Measurements from ENCODE around the gene POLR2F.
"Not testable (repeated sequence)": the region's sequence is repeated elsewhere in the genome, so short reads cannot be mapped to it uniquely, and the experiment has no call there.

POLR2F gene

DNA sequence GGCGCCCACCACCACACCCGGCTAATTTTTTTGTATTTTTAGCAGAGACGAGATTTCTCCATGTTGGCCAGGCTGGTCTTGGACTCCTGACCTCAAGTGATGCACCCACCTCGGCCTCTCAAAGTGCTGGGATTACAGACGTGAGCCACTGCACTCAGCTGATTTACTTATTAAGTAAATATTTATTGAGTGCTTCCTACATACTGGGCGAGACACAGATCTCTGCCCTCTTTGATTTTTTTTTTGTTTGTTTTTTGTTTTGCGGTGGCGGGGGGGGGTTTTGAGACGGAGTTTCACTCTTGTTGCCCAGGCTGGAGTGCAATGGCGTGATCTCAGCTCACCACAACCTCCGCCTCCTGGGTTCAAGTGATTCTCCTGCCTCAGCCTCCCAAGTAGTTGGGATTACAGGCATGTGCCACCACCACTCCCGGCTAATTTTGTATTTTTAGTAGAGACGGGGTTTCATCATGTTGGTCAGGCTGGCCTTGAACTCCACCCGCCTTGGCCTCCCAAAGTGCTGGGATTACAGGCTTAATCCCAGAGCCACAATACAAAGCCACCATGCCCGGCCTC, 2.4 kb downstream of the POLR2F start:
- DNase-seq (ENCODE audit: low read depth), result not testable (repeated sequence)

DNA sequence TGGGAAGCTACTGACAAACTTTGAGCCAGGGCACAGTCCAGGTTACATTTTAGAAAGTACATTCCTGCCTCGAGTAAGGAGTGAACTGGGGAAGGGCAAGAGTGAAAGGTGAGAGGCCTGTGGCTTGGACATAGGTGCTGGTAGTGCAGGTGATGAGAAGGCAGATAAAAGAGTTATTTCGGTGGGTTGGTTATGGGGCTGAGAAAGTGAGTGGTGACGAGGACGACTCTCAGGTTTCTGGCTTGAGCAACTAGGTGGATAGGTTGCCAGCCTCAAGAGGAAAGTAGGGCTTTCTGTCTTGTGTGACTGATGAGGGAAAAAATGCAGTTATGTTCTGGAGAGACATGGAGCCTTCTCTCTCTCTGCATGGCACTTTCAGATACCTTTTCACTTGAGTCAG, 3.7 kb downstream of the POLR2F start:
- DNase-seq (ENCODE audit: low read depth), result no peak

DNA sequence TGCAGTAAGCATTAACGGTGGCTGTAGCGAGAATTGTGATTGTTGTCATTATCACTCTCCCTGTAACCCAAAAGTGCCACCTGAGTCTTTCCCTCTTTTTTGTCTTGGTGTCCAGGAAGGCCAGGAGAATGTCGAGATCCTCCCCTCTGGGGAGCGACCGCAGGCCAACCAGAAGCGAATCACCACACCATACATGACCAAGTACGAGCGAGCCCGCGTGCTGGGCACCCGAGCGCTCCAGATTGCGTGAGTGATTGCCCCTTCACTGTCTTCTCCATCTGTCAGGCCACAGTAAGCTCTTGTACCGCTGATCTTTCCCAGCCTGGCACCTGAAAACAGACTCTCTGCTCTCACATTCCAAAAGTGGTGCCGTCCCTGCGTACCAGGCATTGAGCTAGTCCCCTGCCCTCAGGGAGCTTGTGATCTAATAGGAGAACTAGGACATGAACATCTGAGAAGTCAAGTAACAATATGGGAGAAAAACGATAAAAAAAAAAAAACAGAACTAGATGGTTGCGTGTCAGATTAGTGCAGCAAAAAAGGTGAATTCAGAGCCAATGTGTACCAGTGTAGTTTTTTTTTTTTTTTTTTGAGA, 5.8 kb downstream of the POLR2F start:
- no peak for DNase-seq (ENCODE audit: low read depth)

DNA sequence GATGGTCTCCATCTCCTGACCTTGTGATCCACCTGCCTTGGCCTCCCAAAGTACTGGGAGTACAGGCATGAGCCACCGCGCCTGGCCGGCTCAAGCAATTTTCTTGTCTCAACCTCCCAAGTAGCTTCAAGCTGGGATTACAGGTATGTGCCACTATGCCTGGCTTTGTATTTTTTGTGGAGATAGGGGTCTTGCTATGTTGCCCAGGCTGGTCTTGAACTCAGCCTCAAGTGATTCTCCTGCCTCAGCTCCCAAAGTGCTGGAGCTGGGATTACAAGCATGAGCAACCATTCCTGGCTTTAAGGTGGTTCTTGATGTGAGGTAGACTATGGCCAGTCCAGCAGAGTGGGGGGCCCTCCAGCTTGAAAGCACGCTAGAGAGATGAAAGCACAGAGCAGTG, 7.6 kb downstream of the POLR2F start:
- DNase-seq (ENCODE audit: low read depth), result no peak

DNA sequence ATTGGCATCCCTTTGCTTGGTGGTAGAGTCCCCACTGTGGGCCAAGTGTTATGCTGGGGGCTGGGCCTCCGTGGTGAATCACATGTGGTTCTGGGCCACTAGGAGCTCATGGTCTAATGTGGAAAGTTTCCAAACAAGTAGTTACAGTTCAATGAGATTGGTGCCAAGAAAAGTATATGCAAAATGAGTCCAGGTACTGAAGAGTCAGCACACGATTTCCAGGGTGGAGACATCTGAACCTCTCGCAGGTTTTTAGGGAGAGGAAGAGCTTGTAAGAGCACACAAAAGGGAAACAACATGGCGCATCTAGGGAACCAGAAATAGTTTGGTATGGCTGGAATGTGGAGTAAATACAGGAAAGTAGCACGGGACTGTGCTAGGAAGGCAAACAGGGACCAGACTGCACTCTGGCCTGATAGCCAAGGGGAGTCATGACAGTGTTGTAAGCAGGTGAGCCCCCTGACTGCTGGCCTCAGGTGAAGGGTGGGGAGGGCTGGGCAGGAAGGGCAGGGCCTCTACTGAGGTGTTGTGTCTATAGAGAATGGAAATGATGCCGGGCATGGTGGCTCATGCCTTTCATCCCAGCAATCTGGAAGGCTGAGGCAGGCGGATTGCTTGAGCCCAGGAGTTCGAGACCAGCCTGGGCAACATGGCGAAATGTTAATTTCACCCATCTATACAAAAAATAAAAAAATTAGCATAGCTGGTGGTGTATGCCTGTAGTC, 12.6 kb downstream of the POLR2F start:
- no peak for DNase-seq (ENCODE audit: low read depth)

GRCh38 chr22:37967147-37967546, 13.6 kb downstream of the POLR2F start:
- no peak for DNase-seq (ENCODE audit: low read depth)

DNA sequence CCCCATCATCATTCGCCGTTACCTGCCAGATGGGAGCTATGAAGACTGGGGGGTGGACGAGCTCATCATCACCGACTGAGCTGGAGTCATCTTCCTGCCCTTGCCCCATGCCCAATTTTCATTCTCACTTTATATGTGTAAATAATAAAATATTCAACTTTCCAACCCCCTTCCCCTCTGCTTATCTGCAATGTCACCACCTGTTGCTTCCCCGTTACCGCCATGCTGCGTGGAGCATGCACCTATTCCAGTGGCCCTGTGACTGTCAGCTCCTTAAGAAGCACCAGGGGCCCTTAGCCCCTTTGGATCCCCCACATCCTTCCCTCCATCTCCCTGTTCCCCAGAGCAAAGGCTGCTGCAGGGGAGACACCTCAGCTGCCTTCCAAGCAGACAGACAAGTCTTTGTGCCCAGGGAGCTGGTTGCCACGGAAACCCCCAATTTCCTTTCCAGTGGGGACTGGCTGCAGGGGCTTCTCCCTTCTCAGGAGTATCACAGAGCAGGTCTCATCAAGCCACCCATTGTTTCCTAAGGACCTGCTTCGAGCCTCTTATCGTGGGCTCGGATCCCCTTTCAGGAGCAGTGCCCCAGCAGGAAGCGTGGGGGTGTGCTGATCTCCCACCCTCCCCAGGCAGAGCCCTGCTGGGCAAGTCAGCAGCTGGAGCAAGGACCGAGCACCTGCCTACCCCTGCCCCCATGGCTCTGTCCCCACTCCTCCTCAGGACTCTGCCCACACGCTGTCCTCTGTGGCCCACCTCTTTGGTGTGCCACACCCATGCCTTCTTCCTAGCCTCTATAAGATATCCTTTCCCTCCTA, 14.3 kb downstream of the POLR2F start:
- no peak for DNase-seq (ENCODE audit: low read depth)

- no peak for DNase-seq (ENCODE audit: low read depth)
Observed at GRCh38 chr22:37968452-37969251, 15.2 kb downstream of the POLR2F start.

GRCh38 chr22:37970864-37971263, 17.4 kb downstream of the POLR2F start:
- no peak for DNase-seq (ENCODE audit: low read depth)

DNA sequence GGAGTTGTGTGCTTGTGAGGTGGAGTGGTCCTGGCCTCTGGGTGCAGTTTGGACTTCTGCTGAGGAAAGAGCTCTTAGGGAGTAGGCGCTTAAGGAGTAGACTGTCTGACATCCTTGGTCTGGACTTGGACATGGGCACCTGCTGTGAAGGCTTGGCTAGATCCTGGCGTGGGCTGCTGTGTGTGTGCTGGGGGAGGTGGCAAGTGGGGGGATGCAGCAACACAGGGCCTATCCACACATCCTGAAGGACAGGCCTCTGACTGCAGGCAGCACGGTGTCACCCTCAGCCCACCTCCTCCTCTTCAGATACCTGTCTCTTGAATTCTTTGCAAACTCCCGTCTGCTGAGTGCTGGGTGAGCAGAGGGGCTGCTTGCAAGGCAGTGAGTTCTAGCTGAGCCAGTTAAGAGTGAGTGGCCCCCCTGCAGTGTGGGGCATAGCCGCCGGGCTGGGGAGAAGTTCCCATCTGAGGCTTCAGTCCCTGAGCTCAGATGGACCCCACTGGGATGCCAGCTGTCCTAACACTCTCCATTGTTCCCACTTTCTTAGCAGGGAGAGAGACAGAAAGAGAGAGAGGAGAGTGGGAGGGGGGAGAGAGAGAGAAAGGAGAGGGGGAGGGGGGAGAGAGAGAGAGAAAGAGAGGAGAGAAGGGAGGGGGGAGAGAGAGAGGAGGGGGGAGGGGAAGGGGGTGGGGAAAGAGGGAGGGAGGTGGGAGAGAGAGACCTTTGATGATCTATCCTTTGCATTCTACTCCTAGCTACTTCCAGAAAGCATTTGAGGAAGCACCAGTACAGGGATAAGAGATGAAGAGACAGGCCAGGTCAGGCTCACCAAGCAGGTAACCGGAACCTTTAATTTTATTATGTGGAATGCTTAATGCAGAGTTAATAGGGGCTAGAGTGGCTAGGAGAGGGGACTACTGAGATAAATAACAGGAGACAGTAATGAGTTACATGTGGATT, 18.3 kb downstream of the POLR2F start:
- DNase-seq (ENCODE audit: low read depth), result no peak

GRCh38 chr22:37972527-37972926, 19.0 kb downstream of the POLR2F start:
- DNase-seq (ENCODE audit: low read depth), result no peak

DNA sequence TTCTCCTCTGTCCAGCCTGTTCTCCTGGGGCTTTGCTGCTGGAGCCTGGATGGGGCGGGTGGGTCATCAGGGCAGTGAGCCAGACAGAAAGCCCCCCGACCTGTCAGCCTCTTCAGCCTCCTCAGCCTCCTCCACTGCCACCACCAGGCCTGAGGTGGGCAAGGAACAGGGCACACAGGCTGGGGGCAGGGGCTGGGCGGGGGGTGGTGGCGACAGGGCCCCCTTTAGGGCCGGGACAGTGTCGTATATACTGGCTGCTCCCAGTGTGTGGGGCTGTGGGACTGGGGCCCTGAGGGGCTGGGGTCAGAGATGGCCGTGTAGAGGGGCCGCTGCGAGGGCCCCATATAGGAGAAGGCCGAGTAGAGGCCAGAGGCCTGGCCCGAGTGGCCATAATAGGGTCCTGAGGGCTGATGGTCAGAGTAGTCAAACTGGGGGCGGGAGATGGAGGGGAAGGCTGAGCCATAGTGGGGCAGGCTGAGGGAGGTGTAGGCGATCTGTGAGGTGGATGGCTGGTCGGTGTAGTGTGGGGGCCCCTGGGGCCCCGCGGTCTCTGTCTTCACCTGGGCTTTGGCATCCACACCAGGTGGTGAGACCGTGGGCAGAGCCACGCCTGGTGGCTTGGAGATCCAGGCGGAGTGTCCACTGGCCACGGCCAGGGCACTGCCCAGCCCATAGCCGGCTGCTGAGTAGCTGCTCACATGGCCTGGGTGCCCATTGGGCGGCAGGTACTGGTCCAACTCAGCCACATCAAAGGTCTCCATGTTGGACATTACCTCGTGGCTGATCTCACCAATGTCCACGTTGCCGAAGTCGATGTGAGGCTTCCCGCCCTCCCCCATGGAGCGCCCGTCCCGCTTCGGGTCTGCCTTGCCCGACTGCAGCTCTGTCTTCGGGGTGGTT, 20.0 kb downstream of the POLR2F start:
- DNase-seq (ENCODE audit: low read depth), result no peak

- DNase-seq (ENCODE audit: low read depth), result no peak
Observed at GRCh38 chr22:37975153-37975552, 21.7 kb downstream of the POLR2F start.

DNA sequence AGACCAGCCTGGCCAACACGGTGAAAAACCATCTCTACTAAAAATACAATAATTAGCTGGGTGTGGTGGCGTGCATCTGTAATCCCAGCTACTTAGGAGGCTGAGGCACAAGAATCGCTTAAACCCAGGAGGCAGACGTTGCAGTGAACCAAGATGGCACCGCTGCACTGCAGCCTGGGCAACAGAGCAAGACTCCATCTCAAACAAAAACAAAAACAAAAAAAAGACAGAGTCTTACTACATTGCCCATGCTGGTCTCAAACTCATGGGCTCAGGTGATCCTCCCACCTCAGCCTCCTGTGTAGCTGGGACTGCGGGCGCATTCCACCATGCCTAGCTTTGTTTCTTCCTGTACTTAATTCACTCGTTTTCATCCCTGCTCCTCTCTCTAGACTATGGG, 22.5 kb downstream of the POLR2F start:
- not testable (repeated sequence) for DNase-seq (ENCODE audit: low read depth)

- DNase-seq (ENCODE audit: low read depth), result no peak
Observed at GRCh38 chr22:37976547-37976946, 23.0 kb downstream of the POLR2F start.

DNA sequence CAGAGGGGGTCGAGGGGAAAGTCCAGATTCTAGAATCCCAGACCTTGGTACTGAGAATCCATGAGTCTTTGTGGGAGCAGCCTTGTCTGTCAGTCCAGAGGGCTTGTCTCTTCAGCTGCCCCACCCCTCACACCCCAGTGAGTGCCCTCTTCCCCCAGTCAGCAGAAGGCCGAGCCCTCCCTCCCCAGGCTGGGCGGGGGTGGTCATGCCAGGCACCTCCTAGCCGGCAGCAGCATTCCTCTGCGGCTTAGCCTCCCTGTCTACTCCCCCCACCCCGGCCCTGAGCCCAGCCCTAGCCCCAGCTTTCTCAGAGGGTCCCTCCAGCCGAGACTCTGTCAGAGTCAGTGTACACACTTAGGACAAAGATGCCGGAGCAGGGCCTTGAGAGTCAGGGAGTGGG, 26.3 kb downstream of the POLR2F start:
- DNase-seq (ENCODE audit: low read depth), result no peak

DNA sequence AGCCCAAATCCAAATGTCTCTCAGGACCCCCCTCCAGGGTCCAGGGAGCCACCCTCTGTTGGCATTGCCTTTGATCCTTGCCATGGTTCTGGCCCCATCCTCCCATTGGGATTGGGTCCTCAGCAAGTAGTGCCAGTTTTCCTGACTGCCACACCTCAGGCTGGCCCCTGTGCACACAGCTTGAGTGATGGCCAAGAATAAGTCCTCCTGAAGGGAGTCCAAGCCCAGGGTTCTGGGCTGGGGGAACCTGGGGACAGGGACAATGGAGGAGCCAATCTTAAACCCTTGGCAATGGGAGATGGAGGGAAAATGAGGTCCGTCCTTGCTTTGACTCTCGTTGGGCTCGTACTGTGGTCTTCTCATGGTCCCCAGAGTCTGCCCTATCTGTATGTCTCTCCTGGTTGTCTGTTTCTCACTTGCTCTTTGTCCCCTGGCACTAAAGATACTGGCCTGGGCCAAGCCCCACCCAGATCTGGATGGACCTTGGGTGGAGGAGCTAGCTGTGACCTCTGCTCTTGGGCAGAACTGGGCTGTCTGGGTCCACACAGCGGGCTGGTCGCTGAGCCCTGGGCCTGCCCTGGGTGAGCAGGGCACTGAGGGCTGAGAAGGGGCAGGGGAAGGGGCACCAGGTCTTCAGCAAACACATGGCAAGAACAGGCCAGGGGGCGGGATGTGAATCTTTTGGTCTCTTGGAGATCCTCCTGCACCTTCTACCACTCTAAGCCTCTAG, 27.9 kb downstream of the POLR2F start:
- DNase-seq (ENCODE audit: low read depth), result no peak

DNA sequence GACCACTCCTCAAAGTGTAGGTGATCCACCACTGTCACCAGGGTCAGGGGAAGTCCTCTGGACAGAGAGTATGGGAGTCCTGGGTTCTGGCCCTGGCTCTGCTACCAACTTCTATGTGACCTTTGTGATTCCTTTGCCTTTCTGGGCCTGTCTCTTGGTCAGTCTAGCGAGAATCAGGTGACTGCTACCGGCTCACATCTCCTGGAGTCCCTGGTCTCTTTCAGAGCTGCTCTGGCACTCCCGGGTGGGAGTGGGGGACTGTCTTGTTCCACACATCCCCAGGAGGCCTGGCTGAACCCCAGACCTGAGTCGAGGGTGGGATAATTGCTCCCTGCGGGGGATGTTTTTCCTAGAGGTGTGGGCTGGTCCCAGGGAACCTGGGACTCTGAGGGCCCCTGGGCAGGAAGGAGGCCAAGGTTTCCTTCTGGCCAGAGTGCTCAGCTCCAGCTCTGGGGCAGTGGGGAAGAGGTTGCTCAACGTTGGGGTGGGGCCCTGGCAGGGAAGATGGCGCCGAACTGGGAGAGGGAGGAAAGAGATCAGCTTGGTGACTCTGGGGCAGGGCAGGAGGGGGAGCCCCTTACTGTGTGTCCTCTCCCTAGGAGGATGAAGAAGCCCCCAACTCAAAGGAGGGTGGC, 28.8 kb downstream of the POLR2F start:
- no peak for DNase-seq (ENCODE audit: low read depth)
